HG03045 (cell line): ENCODE measurements around the gene TTLL5.

Source experiments
- ATAC-seq: cut with Tn5 transposase; IDR thresholded peaks from one replicate; pipeline ENCODE4 v1.9.1; 2021; ENCODE audit warnings: mild to moderate bottlenecking, moderate library complexity; ENCODE audit not compliant: unreplicated experiment

The TTLL5 gene

GRCh38 chr14:75700295-75700694, 39.2 kb downstream of the TTLL5 start:
- no peak for ATAC-seq

GRCh38 chr14:75702122-75702521, 41.1 kb downstream of the TTLL5 start:
- ATAC-seq = no peak

GRCh38 chr14:75702616-75703261, 41.7 kb downstream of the TTLL5 start:
- no peak for ATAC-seq

- no peak for ATAC-seq
These were observed 42.4 kb downstream of the TTLL5 start for GRCh38 chr14:75703467-75703866.

- ATAC-seq = no peak
These were observed 44.0 kb downstream of the TTLL5 start for GRCh38 chr14:75705014-75705413.

- no peak for ATAC-seq
These were observed 48.3 kb downstream of the TTLL5 start for GRCh38 chr14:75709207-75709812.

GRCh38 chr14:75711105-75711795, 50.2 kb downstream of the TTLL5 start:
- ATAC-seq = no peak

GRCh38 chr14:75711796-75712211, 50.8 kb downstream of the TTLL5 start:
- peak; percentile 69 for ATAC-seq

- ATAC-seq = no peak
These were observed 53.9 kb downstream of the TTLL5 start for GRCh38 chr14:75714991-75715390.

GRCh38 chr14:75715926-75716780, 55.1 kb downstream of the TTLL5 start:
- no peak for ATAC-seq

- no peak for ATAC-seq
These were observed 56.7 kb downstream of the TTLL5 start for GRCh38 chr14:75717729-75718128.

GRCh38 chr14:75718199-75718598, 57.2 kb downstream of the TTLL5 start:
- ATAC-seq = no peak

- ATAC-seq = no peak
These were observed 59.1 kb downstream of the TTLL5 start for GRCh38 chr14:75720116-75720515.

- ATAC-seq = no peak
These were observed 59.9 kb downstream of the TTLL5 start for GRCh38 chr14:75720842-75721498.

- ATAC-seq = no peak
These were observed 62.7 kb downstream of the TTLL5 start for GRCh38 chr14:75723716-75724115.

- ATAC-seq = no peak
These were observed 63.6 kb downstream of the TTLL5 start for GRCh38 chr14:75724414-75725204.

- no peak for ATAC-seq
These were observed 64.4 kb downstream of the TTLL5 start for GRCh38 chr14:75725481-75725880.

- no peak for ATAC-seq
These were observed 65.3 kb downstream of the TTLL5 start for GRCh38 chr14:75726321-75726720.

- no peak for ATAC-seq
These were observed 66.1 kb downstream of the TTLL5 start for GRCh38 chr14:75727124-75727523.

GRCh38 chr14:75732888-75733287, 71.8 kb downstream of the TTLL5 start:
- no peak for ATAC-seq
